22Rv1 (cell line): ENCODE results near the gene GPC5.

Source experiments
- H3K27ac ChIP-seq: fragments of 450-650 bp; 2 replicates; pipeline ENCODE4 v1.5.1; 2017
- CTCF ChIP-seq: fragments of 450-650 bp; IDR thresholded peaks from 2 replicates; pipeline ENCODE4 v1.5.1; 2017; ENCODE audit warnings: mild to moderate bottlenecking
- ZFX ChIP-seq: fragments of 450-650 bp; IDR thresholded peaks from 2 replicates; pipeline ENCODE4 v1.6.1; 2017; ENCODE audit warnings: antibody characterized with exemption, borderline replicate concordance

GPC5 gene

GRCh38 chr13:92719868-92720267 lies 1321.4 kb downstream of the GPC5 start:
- TF ChIP-seq CTCF (no peak), ZFX (no peak)
- H3K27ac ChIP-seq, result peak overlapping the region; percentile 29; the same call in 1 of the 2 replicates

GRCh38 chr13:92721620-92722019 lies 1323.2 kb downstream of the GPC5 start:
- TF ChIP-seq CTCF (no peak), ZFX (no peak)
- no peak overlapping the region for H3K27ac ChIP-seq

- no peak for TF ChIP-seq CTCF
- no peak for TF ChIP-seq ZFX
- H3K27ac ChIP-seq, result no peak overlapping the region
These were observed 1328.7 kb downstream of the GPC5 start for GRCh38 chr13:92727118-92727517.

GRCh38 chr13:92734068-92734467 lies 1335.6 kb downstream of the GPC5 start:
- no peak for TF ChIP-seq ZFX
- TF ChIP-seq CTCF, result no peak
- H3K27ac ChIP-seq, result no peak overlapping the region

GRCh38 chr13:92734545-92734944 lies 1336.1 kb downstream of the GPC5 start:
- TF ChIP-seq CTCF (no peak), ZFX (no peak)
- no peak overlapping the region for H3K27ac ChIP-seq

GRCh38 chr13:92735909-92736308 lies 1337.5 kb downstream of the GPC5 start:
- no peak for TF ChIP-seq CTCF
- no peak for TF ChIP-seq ZFX
- H3K27ac ChIP-seq, result no peak overlapping the region

- H3K27ac ChIP-seq, result no peak overlapping the region
- TF ChIP-seq CTCF (no peak), ZFX (no peak)
These were observed 1340.9 kb downstream of the GPC5 start for GRCh38 chr13:92739306-92739818.
